Kasumi-1 (cell line): Measurements from ENCODE around the gene RPS6KA2.

Source experiments
- DNase-seq, 2 experiments: peaks; one replicate each; lab custom pipeline; 2025; lab: John Stamatoyannopoulos, UW

Gene RPS6KA2

DNA sequence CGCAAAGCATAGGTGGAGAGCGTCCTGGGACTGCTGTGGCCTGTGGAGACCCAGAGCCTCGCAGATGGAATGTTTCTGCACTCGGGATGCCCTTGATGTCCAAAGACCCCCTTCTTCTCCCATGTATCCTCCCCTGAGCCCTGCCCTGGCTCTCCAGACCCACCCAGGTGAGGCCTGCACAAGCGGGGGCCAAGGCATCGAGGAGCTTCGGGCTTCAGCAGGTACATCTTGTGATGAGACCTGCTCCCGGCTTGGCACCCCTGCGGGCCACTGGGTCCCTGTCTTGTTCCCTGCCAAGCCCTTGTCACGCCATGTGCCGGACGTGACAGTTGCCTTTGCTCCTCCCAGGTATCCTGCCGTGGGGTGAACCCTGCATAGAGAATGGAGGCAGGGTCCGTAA lies 125.8 kb downstream of the RPS6KA2 start:
- DNase-seq = no peak

DNA sequence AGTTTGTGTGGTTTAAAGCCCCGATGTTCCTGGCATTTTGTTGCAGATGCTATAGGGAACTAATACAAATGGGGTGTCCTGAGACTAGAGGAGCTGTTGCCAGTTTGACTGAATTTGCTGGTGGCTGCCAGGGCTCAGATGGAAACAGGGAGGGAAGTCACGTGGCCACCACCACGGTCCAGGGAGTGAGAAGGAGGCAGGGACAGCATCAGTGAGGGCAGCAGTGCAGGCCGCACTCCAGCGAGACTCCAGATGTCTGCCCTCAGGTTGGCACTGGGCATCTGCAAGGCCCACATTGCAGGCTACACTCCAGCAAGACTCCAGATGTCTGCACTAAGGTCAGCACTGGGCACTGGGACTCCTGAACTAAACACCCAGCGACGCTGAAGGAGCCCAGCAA lies 126.8 kb downstream of the RPS6KA2 start:
- no peak for DNase-seq

DNA sequence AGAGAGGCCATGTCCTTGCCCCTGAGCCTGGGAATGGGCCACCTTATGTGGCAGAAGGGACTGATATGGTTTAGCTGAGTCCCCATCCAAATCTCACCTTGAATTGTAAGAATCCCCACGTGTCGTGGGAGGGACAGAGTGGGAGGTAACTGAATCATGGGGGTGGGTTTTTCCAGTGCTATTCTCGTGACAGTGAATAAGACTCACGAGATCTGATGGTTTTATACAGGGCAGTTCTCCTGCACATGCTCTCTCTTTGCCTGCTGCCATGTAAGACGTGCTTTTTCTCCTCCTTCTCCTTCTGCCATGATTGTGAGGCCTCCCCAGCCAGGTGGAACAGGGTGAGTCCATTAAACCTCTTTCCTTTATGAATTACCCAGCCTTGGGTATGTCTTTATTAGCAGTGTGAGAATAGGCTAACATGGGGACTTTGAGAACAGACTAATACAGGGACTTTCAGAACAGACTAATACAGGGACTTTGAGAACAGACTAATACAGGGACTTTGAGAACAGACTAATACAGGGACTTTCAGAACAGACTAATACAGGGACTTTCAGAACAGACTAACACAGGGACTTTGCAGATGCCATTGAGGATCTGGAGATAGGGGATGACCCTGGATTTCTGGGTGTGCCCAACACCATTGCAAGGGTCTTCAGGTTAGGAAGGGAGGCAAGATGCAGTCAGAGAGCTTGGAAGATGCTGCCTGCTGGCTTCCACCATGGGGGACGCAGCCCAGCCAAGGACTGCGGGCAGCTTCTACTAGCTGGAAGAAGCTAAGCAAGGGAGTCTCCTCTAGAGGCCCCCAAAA lies 127.5 kb downstream of the RPS6KA2 start:
- no peak for DNase-seq

DNA sequence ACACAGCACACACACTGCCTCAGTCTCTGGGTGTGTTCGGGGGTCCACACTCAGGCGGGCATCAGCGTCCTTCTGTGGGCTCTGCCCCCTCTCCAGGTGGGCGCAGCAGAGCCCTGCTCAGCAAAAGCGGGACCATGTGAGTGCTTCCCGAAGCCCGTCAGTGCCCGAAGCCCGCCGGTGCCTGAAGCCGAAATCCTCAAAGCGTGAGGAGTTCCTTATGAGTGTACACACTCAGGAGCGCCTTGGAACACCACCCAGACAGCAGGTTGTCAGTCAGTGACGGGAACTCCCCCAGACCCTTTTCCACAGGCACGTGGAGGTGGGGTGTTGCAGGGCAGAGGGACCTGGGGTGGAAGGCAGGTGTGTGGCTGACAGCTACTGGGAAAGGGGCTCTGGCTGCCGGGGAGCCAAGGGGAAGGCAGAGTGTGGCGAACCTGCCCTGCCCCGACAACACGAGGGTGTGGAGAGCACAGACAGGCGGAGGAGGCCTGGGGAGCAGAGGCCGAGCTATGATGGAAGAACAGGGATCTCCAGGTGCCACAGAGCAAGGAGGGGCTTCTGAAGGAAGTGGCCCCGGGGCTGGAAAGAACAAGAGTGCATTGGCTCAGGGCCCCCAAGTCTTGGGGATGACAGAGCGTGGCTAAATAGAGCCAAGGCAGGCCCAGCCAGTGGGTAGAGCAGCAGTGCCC lies 128.2 kb downstream of the RPS6KA2 start:
- DNase-seq = no peak

DNA sequence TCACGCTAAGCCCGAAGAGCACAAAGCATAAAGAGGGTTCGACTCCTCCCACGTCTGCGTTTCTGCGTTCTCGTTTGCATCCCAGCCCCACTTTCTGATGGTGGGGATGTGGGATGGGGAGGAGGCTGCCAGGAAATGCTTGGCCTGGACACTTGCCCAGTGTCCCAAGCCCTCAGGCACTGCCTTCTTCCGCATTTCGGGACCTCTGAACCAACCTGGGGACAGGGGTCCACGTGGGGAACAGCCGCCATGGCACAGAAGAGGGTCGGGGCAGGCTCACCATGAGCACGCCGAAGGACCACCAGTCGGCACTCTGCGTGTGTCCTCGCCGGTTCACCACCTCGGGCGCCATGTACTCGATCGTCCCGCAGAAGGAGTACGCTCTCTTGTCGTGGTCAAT lies 128.8 kb downstream of the RPS6KA2 start:
- no peak for DNase-seq

DNA sequence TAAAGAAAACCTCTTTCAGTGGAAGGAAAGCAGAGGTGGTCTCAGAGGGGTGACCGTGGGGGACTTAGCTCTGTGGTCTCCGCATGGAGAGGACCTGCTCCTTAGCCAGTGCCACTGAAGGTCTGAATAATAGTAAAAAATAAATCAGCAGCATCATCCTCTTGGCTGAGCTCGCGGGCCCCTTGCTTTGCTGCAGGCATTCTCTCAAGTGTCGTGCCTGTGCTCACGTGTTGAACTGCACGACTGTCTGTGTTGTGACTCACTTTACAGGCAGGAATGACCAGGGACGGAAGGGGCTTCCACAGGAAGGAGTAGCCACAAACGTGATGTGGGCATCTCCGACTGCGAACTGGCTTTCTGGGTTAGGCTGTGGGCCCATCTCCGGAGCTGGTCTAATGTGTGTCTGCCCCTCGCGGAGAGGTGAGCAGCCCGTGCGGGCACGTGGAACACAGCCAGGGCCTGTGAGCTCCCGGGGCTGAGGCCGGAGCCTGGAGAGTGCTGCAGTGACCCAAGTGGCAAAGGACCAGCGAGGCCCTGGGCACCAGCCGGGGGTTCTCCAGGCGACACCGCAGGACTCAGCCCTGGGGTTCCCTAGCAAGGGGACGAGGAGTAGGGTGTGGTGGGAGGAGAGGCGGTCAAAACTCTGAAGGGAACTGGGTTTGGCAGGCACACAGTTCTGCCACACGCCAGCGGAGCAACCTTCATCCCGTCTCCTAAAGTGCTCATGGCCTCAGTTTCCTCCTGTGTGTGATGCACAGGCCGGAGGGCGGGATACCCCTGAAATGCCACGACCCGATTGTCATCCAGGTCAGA lies 129.8 kb downstream of the RPS6KA2 start:
- no peak for DNase-seq

DNA sequence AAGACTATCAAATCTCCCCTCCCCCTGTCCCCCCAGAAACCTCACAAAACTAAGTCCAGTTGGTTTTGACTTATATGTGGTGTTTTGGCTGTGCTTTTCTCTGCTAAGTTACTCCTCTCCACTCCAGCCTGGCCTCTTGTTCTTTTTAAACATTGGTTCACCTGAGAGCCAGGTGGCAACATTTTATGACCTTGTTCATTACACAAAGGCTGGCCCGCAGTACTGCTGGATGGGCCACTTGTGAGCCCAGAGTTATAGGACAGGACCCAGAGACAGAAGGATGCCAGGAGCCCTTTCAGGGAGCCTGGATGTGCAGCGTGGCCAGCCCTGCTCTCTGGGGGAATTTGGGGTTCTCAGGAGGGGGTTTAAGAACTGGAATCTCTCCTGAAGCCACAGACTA lies 130.6 kb downstream of the RPS6KA2 start:
- no peak for DNase-seq

DNA sequence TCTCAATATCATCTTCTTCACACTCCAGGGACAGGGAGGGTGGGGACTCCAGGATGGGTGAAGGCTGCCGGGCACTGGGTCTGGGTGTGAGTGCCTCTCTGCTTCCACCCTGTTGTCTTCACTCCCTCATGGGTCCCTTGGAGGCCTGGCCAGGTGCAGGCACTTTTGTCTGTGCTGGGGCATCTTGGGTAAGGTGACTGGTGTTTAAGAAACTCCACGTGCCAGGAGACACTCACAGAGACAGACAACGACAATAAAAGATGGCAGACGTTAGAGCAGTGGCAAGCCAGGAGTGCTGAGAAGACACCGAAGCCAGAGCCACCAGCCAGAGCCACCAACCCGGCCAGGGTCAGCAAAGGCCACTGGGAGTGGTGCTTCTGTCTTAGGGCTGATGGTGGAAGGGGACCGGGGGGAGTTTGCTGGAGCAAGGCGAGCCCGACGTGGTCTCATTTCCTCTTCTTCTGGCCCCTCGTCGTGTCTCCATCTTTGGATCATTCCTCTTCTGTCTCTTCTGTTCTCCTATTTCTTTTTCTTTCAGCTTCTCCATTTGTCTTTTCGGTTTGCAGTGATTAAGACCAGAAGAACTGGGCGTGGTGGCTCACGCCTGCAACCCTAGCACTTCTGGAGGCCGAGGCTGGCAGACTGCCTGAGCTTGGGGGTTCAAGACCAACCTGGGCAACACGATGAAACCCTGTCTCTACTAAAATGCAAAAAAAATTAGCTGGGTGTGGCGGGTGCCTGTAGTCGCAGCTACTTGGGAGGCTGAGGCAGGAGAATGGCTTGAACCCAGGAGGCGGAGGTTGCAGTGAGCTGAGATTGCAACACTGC lies 131.3 kb downstream of the RPS6KA2 start:
- DNase-seq = no peak

DNA sequence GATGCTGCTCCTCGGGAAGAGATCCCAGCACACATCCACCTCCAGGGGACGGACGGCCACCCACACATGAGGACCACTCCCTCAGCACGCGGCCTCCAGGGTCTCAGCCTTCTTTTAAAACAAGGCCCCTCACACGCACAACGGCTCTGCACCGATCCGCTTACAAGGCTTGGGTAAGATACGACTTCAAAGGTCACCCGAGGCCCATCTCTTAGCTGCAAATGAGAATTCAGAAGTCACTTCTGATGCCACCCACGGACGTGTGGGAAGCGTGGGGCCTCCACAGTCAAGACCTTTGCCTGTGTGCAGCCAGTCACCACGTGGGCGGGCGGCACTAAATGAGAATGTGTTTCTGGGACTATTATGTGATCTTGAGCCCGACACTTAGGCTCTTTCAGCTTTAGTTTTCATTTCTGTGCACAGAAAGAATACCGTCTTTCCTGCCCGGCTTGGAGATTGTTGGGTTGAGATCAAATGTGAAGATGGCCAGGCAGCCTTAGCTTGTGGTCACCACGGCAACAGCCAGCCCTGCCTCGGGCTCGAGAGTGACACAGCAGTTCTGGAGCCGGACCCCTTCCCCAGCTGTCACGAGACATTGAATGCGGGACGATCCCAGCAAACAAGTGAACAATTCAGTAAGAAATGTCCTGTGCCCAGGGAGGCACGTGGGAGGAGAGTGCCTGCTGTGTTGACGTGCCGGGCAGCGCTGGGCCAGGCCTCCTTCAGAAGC lies 132.1 kb downstream of the RPS6KA2 start:
- no peak for DNase-seq

DNA sequence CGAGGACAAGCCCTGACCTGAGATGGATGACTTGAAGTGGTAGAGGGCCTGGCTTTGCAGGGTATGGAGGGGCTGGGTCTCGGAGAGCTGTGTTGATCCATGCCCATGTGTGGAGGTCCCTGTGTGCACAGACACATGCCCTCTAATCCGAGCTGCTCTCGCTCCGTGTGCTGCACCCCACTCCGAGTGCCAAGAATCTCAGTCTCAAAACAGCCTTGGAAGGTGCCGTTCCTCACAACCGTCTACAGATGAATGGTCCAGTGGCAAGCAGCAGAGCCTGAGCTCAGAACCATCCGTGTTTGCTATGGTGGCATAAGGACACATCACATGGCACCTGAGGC lies 133.0 kb downstream of the RPS6KA2 start:
- DNase-seq = no peak

DNA sequence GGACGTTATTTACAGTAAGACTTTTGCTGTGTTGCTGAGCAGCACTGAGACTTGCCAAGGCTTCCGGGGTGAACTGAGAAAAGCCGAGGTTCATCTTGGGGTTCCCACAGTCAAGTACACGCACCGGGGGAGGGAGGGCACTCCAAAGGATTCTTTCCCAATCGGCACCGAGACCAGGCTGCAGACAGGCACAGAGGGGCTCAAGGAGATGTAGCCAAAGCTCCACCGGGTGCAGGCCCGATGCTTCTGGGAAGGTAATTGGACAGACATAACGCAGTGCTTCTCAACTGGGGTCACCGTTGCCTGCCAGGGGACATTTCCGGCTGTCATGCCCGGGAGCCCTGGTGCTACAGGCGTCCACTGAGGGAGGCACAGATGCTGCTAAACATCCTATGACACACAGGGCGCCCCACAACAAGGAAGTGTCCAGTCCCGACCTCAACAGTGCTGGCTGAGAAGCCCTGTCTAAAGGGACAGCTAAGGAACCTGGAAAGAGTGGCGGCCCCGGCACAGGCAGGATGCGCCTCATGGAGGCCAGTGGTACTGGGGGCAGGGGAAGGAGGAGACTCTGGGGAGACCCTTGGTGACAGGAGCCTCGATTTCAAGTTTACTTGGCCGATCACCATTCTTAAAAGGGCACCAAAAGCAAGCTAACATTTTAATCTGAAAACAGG lies 133.5 kb downstream of the RPS6KA2 start:
- DNase-seq = no peak

DNA sequence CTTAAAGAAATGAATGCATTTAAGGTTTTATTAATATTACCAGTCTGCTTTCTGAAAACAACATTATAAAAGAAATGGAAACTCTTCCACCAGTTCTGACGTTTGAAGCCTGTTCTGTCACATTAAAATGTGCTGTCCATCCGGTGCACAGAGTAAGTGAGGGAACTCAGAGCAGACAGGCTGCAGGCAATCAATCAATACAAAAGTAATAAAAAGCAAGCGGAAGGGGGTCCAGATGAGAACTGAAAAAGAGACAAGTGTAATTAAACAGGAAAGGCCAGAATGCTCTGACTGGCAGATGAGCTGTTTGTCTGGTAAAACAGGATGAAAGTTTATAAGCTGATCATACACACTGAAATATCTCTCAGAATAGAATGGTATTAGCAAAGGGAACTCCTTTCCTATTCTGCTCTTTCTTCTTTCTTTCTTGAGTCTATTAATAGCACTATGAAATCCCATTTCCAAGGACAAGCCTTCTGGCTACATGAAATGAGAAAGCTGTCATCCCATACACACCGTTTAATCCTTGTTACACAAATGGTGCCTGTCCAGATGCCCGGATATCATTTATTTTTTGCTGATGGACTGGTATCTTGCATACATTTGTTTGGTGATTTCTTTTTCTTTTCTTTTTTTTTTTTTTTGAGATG lies 134.8 kb downstream of the RPS6KA2 start:
- no peak for DNase-seq

DNA sequence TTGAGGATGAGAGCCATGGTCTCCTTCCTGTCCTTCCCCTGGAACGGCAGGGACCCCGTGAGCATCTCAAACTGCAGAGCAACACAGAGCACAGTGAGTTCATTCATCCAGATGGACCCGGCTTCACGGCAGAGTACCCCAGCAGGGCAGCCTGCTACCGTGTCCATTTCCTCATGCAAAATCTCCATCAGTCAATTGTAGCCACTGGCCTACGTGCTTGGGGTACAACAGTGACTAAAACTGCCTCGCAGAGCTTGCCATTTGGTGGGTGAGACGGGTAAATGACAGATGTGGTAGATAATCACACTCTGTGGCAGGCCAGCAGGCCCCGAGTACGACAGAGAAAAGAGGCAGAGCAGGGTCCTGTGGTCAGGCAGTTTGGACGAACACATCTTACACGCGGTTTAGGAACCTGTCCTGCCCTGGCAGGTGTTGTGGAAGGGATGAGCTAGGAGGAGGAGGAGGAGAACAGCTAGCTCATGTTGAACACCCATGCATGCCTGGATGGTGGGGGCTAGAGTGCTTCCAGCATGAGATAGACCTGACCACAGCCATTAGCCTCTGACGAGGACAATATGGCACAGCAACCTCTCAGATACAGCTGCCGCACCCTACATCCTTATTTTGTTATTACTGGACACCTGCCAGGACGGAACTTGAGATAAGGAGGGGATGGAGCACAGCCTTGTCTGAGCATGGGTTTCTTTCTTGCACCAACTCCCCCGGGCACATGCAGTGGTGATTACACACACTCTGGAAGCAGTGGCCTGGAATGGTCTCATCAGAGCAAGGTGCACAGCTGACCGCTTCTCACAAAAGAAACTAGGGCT lies 136.2 kb downstream of the RPS6KA2 start:
- DNase-seq = no peak

DNA sequence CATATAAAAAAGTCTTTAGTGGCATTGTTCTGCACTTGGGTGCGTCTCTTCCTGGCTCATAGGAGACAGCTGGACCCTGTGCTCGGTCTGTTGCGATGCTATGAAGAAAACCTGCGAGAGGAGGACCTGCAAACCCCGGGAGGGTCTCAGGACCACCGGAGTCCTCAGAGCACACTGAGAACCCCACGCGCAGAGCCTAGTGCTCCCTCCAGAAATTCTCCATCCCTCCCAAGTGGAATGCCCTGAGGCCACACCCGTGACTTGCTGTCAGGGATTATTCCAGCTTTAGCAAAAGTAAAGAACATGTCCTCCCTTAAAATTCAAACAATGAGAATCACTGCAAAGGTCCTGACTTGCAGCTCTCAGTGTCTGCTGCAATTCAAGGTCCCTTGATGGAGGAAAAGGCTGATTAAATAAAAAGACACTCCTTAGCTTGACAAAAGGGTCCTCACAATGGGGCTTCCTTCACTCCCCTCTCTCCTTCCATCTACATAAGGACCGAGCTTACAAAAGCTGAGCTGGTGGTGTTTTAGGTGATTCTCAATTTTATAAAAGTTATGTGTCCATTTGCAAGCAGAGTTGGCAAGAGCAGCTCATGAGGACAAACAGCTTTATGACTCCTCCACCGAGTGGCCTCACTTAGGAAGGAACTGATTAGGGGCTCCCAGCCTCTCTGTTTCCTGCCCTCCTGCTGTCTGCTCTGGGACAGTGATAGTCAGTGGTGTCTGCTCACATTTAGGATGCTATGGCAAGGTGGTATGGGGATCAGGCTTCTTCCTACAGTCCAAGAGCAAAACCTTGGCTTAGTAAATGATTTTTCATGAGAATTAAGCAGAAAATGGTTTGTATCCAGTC lies 137.5 kb downstream of the RPS6KA2 start:
- DNase-seq = no peak

DNA sequence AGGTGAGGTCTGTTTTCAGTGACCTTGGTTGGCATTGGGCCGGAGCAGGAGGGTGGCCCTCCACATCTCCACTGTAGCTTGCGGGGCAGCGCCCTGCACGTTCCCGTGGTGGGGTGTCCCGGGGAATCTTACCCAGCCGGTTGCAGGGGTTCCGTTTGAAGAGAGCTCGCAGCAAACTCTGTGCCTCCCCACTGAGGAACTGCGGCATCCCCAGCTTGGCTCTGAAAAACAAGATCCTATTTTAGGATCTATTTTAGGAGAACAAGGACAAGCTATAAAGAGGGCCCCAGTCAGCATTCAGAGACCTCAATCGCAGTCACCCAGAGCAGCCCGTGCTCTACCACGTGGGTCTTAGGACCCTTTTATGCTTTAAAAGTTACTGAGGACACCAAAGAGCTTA lies 138.3 kb downstream of the RPS6KA2 start:
- DNase-seq = no peak

DNA sequence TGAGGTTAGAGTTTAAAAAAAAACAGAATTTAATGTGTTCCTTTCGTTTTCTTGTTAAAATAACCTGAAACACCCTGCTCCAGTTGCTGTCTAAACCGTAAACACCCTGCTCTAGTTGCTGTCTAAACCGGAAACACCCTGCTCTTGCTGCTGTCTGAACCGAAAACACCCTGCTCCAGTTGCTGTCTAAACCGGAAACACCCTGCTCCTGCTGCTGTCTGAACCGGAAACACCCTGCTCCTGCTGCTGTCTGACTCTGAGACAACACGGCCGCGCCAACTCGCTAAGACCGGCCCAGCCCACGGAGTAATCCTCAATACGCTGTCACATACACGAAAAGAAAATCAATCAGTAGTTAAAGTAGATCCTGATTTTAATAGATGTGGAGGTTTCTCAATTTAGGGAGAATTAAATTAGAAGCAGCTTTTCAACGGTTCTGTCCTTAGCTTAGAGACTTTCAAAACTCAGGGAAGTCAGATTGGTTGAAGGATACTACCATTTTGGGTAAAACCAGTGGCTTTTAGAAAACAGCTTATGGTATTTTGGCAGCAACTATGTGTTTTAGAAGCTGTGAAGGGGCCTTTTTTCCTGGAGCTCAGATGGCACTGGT lies 138.9 kb downstream of the RPS6KA2 start:
- peak; percentile 99 for DNase-seq

DNA sequence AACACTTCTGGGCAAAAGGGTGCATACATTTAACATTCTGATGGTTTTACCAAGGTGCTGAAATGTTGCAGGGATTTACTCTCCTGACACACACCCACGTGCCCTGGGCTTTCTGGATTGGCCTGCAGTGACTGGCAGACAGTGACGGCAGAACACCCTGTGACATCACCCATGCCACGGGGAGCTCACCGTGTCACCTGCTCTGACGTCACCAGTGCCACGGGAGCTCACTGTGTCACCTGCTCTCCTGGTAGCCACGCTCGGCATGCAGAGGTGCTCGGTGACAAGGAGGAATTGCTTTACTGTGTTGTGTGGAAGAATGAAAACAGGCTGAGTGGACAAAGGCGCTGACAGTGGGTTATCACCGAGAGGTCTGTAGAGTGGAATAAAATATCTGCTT lies 139.9 kb downstream of the RPS6KA2 start:
- no peak for DNase-seq

DNA sequence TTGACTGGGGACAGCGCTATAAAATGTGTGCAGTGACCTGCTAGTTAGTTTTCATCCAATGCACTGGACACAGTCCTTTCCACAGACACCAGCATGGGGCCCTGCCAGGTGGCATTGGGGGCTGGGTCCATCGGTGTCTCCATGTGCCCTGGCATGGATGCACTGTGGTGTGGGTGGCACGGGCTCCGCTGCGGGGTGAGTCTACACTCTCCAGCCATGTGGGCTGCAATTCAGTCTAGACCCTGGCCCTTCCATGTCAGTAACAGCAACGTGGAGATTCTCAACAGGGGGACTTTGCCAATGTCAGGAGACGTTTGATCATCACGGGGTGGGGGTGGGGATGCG lies 140.5 kb downstream of the RPS6KA2 start:
- no peak for DNase-seq
